ENCODE measurements around the gene KNDC1. TPM values are rescaled to one million over a fixed set of nuclear protein-coding genes. Genes with fewer than 3 reads are reported as not detected.
"Not testable (repeated sequence)": the region's sequence is repeated elsewhere in the genome, so short reads cannot be mapped to it uniquely, and the experiment has no call there.

Gene KNDC1
- total RNA-seq, 2 donors from 2014 or later, result 6.5 to 9.6 TPM

DNA sequence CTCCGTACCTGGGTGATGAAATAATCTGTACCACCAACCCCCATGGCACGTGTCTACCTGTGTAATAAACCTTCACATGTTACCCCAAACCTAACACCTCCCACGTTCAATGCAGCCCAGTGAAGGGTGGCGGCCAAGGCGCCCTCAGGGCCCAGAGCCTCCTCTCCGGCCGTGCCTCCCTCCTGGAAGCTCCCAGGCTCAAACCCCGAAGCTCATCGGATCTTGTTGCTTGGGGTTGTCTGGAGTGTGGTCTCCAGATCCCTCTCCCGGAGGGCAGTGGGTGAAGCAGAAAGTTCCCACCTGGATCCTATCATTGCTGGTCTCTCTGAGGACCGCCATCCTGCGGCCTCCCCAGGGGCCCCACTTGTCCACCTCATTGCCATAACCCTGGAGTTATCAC is 9.4 kb upstream of the KNDC1 start:
- peaks cover 12% of the 10 kb centered on the region for H3K4me1 Mint-ChIP-seq
- Histone ChIP-seq H3K4me1 (ENCODE audit: control insufficient read depth, insufficient read depth, low read length) (peaks cover 6% of the 10 kb centered on the region), H3K27ac (ENCODE audit: low read depth, low read length) (no peak overlapping the region), H3K9ac (ENCODE audit: extremely low read depth, low read length, poor library complexity, severe bottlenecking) (no peak overlapping the region), H3K36me3 (ENCODE audit: control insufficient read depth, insufficient read depth, low read length) (no peaks in the 10 kb centered on the region), H3K9me3 (ENCODE audit: control insufficient read depth, low read length) (peaks cover 9% of the 10 kb centered on the region), H3K27me3 (ENCODE audit: control insufficient read depth, insufficient read depth, low read length, poor library complexity, severe bottlenecking) (no peaks in the 10 kb centered on the region), H3K4me3 (ENCODE audit: low read length) (no peak overlapping the region)
- H3K36me3 Mint-ChIP-seq (ENCODE audit: low read depth), result no peaks in the 10 kb centered on the region
- peak overlapping the region; percentile 93 for H3K27ac Mint-ChIP-seq
- H3K9me3 Mint-ChIP-seq, result peaks cover 33% of the 10 kb centered on the region
- 88 to 96% methylated on average over 3 to 12 of the region's 12 CpGs for WGBS, 2 experiments (ENCODE audit: insufficient coverage in 1 of 2, insufficient read length in 1 of 2)
- H3K4me3 Mint-ChIP-seq, result no peak overlapping the region
- DNase-seq, result peak; percentile 45
- TF ChIP-seq, protein P1, sequence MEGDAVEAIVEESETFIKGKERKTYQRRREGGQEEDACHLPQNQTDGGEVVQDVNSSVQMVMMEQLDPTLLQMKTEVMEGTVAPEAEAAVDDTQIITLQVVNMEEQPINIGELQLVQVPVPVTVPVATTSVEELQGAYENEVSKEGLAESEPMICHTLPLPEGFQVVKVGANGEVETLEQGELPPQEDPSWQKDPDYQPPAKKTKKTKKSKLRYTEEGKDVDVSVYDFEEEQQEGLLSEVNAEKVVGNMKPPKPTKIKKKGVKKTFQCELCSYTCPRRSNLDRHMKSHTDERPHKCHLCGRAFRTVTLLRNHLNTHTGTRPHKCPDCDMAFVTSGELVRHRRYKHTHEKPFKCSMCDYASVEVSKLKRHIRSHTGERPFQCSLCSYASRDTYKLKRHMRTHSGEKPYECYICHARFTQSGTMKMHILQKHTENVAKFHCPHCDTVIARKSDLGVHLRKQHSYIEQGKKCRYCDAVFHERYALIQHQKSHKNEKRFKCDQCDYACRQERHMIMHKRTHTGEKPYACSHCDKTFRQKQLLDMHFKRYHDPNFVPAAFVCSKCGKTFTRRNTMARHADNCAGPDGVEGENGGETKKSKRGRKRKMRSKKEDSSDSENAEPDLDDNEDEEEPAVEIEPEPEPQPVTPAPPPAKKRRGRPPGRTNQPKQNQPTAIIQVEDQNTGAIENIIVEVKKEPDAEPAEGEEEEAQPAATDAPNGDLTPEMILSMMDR (conservative IDR thresholded peaks at IDR 0.05), result no peak
- H3K27me3 Mint-ChIP-seq (ENCODE audit: insufficient read depth), result peaks cover 14% of the 10 kb centered on the region

DNA sequence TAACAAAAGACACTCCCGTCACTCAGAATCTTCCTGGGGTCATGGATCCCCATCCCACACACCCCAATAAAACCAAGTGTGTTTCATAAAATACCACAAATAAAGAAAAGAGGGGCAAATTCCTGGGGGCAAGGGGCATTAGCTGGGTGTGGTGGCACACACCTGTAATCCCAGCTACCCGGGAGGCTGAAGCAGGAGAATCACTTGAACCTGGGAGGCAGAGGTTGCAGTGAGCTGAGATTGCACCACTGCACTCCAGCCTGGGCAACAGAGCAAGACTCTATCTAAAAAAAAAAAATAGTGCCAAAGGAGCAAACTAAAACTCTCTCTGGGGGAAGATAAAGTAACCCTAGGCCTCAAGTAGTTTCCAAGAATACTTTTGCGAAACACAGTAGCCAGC is 8.9 kb upstream of the KNDC1 start:
- H3K4me1 ChIP-seq (ENCODE audit: control insufficient read depth, insufficient read depth, low read length); DNase-seq; H3K36me3 ChIP-seq (ENCODE audit: control insufficient read depth, insufficient read depth, low read length); H3K9me3 ChIP-seq (ENCODE audit: control insufficient read depth, low read length); H3K27me3 ChIP-seq (ENCODE audit: control insufficient read depth, insufficient read depth, low read length, poor library complexity, severe bottlenecking); H3K36me3 Mint-ChIP-seq (ENCODE audit: low read depth); H3K4me3 Mint-ChIP-seq: not testable (repeated sequence)
- Mint-ChIP-seq H3K27ac (peak overlapping the region; percentile 93), H3K9me3 (peaks cover 33% of the 10 kb centered on the region), H3K27me3 (ENCODE audit: insufficient read depth) (peaks cover 14% of the 10 kb centered on the region), H3K4me1 (peaks cover 12% of the 10 kb centered on the region)
- 75 to 100% methylated on average over 1 to 3 of the region's 3 CpGs for WGBS, 2 experiments (ENCODE audit: insufficient coverage in 1 of 2, insufficient read length in 1 of 2)
- Histone ChIP-seq H3K9ac (ENCODE audit: extremely low read depth, low read length, poor library complexity, severe bottlenecking) (peak overlapping the region; percentile 27), H3K27ac (ENCODE audit: low read depth, low read length) (peak overlapping the region; percentile 75), H3K4me3 (ENCODE audit: low read length) (peak overlapping the region; percentile 1)

DNA sequence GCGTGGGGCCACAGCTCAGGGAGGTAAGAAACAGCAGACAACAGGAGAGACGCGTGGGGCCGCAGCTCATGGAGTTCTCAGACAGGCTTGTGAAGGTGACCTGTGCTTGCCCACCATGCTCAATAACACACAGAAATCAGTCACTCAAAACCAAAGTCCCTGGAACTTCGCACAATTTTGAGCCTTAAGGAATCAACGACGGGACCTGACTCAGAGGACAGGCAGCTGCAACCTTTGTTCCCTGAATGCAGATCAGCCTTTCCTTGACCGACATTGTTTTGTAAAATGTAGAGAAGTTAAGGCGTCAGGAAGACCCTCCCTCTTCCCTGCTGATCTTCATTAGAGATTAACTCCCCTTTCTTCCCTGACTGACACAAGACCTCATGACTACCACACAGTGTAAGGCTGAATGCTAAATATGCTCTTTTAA is 8.5 kb upstream of the KNDC1 start:
- peaks cover 33% of the 10 kb centered on the region for H3K9me3 Mint-ChIP-seq
- H3K27me3 Mint-ChIP-seq (ENCODE audit: insufficient read depth), result peaks cover 14% of the 10 kb centered on the region
- 9 to 11% methylated on average over 6 to 8 of the region's 9 CpGs for WGBS, 2 experiments (ENCODE audit: insufficient coverage in 1 of 2, insufficient read length in 1 of 2)
- Histone ChIP-seq H3K4me3 (ENCODE audit: low read length) (peak overlapping the region; percentile 1), H3K27ac (ENCODE audit: low read depth, low read length) (peak overlapping the region; percentile 75), H3K36me3 (ENCODE audit: control insufficient read depth, insufficient read depth, low read length) (no peaks in the 10 kb centered on the region), H3K27me3 (ENCODE audit: control insufficient read depth, insufficient read depth, low read length, poor library complexity, severe bottlenecking) (no peaks in the 10 kb centered on the region), H3K4me1 (ENCODE audit: control insufficient read depth, insufficient read depth, low read length) (peaks cover 6% of the 10 kb centered on the region), H3K9me3 (ENCODE audit: control insufficient read depth, low read length) (peaks cover 9% of the 10 kb centered on the region), H3K9ac (ENCODE audit: extremely low read depth, low read length, poor library complexity, severe bottlenecking) (peak overlapping the region; percentile 27)
- TF ChIP-seq, protein P1 (conservative IDR thresholded peaks at IDR 0.05), result no peak
- peak overlapping the region; percentile 93 for H3K27ac Mint-ChIP-seq
- DNase-seq, result peak; percentile 85
- peak overlapping the region; percentile 11 for H3K4me3 Mint-ChIP-seq
- peaks cover 12% of the 10 kb centered on the region for H3K4me1 Mint-ChIP-seq
- H3K36me3 Mint-ChIP-seq (ENCODE audit: low read depth), result no peaks in the 10 kb centered on the region

DNA sequence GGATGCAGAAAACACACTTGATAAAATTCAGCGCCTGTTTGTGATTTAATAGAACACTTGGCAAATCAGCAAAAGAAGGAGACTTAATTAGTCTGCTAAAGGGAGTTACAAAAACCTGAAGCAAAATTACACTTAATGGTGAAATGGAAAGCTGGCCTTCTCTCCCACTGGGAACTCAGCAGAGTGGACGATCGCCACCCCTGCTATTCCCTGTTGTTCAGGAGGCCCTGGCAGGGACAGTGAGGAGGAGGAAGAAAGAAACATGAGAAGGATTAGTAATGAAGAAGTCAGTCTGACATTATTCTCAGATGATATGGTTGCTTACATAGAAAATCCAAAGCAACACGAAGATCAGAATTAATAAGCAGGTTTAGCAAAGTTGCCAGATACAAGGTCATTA is 5.6 kb upstream of the KNDC1 start:
- Mint-ChIP-seq H3K4me1 (peaks cover 12% of the 10 kb centered on the region), H3K27ac (no peak overlapping the region)
- TF ChIP-seq, protein P1 (conservative IDR thresholded peaks at IDR 0.05), result no peak

More for the DNA sequence above, 5.6 kb upstream of the KNDC1 start:
- H3K36me3 Mint-ChIP-seq (ENCODE audit: low read depth), result no peaks in the 10 kb centered on the region
- H3K9me3 Mint-ChIP-seq, result peaks cover 9% of the 10 kb centered on the region
- H3K27ac ChIP-seq (ENCODE audit: low read depth, low read length), result no peak overlapping the region
- no peak overlapping the region for H3K9ac ChIP-seq (ENCODE audit: extremely low read depth, low read length, poor library complexity, severe bottlenecking)
- 93% methylated on average over 4 of the region's 4 CpGs for WGBS, 2 experiments (ENCODE audit: insufficient coverage in 1 of 2, insufficient read length in 1 of 2)
- peaks cover 6% of the 10 kb centered on the region for H3K4me1 ChIP-seq (ENCODE audit: control insufficient read depth, insufficient read depth, low read length)
- no peaks in the 10 kb centered on the region for H3K36me3 ChIP-seq (ENCODE audit: control insufficient read depth, insufficient read depth, low read length)
- no peak for DNase-seq
- no peaks in the 10 kb centered on the region for H3K9me3 ChIP-seq (ENCODE audit: control insufficient read depth, low read length)
- H3K27me3 ChIP-seq (ENCODE audit: control insufficient read depth, insufficient read depth, low read length, poor library complexity, severe bottlenecking), result no peaks in the 10 kb centered on the region
- peaks cover 8% of the 10 kb centered on the region for H3K27me3 Mint-ChIP-seq (ENCODE audit: insufficient read depth)
- H3K4me3 Mint-ChIP-seq, result no peak overlapping the region
- no peak overlapping the region for H3K4me3 ChIP-seq (ENCODE audit: low read length)
